HEK293 (cell line): ENCODE data around the gene HPCAL1.

Source experiments
- CTCF ChIP-seq: fragments of 450-650 bp; formaldehyde crosslinking; IDR thresholded peaks from 2 replicates; pipeline ENCODE4 v1.5.1; 2016; ENCODE audit warnings: missing biosample characterization, missing genetic modification characterization
- EGR2 ChIP-seq: fragments of 450-650 bp; formaldehyde crosslinking; IDR thresholded peaks from 2 replicates; pipeline ENCODE4 v1.5.1; 2016; ENCODE audit warnings: low read depth, missing biosample characterization, missing genetic modification characterization
- GLIS1 ChIP-seq: fragments of 450-650 bp; formaldehyde crosslinking; IDR thresholded peaks from 2 replicates; pipeline ENCODE4 v1.5.1; 2016; ENCODE audit warnings: missing biosample characterization, missing genetic modification characterization
- MYNN ChIP-seq: fragments of 450-650 bp; formaldehyde crosslinking; IDR thresholded peaks from 2 replicates; pipeline ENCODE4 v1.5.1; 2016; ENCODE audit warnings: missing biosample characterization, missing genetic modification characterization, borderline replicate concordance
- YY1 ChIP-seq: fragments of 450-650 bp; formaldehyde crosslinking; IDR thresholded peaks from 2 replicates; pipeline ENCODE4 v1.5.1; 2018; ENCODE audit warnings: missing biosample characterization, missing genetic modification characterization
- ZBTB17 ChIP-seq: fragments of 450-650 bp; formaldehyde crosslinking; IDR thresholded peaks from 2 replicates; pipeline ENCODE4 v1.5.1; 2016; ENCODE audit warnings: missing biosample characterization, missing genetic modification characterization
- ZNF223 ChIP-seq: fragments of 450-650 bp; formaldehyde crosslinking; IDR thresholded peaks from 2 replicates; pipeline ENCODE4 v1.5.1; 2016; ENCODE audit warnings: missing biosample characterization, missing genetic modification characterization
- ZNF274 ChIP-seq, 2 experiments: fragments of 200-500 bp in 1 of 2; fragments of 450-650 bp in 1 of 2; sonication (Bioruptor generic) in 1 of 2; formaldehyde crosslinking in 1 of 2; IDR thresholded peaks; 2 replicates each; pipeline versions ENCODE4 v1.5.1 to v1.6.1; 2014 to 2016; ENCODE audit warnings: borderline replicate concordance in 1 of 2, inconsistent platforms in 1 of 2, low read length in 1 of 2, missing biosample characterization in 1 of 2, missing genetic modification characterization in 1 of 2
- ZNF398 ChIP-seq: fragments of 450-650 bp; formaldehyde crosslinking; IDR thresholded peaks from 2 replicates; pipeline ENCODE4 v1.5.1; 2017; ENCODE audit warnings: missing biosample characterization, missing genetic modification characterization
- ZNF416 ChIP-seq: fragments of 450-650 bp; formaldehyde crosslinking; IDR thresholded peaks from 2 replicates; pipeline ENCODE4 v1.5.1; 2016; ENCODE audit warnings: missing biosample characterization, missing genetic modification characterization
- ZNF488 ChIP-seq: fragments of 450-650 bp; formaldehyde crosslinking; IDR thresholded peaks from 2 replicates; pipeline ENCODE4 v1.5.1; 2016; ENCODE audit warnings: missing biosample characterization, missing genetic modification characterization
- ZNF654 ChIP-seq: fragments of 450-650 bp; formaldehyde crosslinking; IDR thresholded peaks from 2 replicates; pipeline ENCODE4 v1.5.1; 2016; ENCODE audit warnings: low read depth, missing biosample characterization, missing genetic modification characterization
- TF ChIP-seq, protein P1 (sequence below): fragments of 450-650 bp; formaldehyde crosslinking; IDR thresholded peaks from 2 replicates; pipeline ENCODE4 v1.5.1; 2017; ENCODE audit warnings: missing biosample characterization, missing genetic modification characterization
- TF ChIP-seq, protein P2 (sequence below): fragments of 450-650 bp; formaldehyde crosslinking; IDR thresholded peaks from 2 replicates; pipeline ENCODE4 v1.5.1; 2016; ENCODE audit warnings: missing biosample characterization, missing genetic modification characterization

GRCh38 chr2:10318345-10318744, 15.6 kb downstream of the HPCAL1 start:
- TF ChIP-seq ZNF416 (no peak), ZNF654 (tag by site-specific recombination) (no peak), GLIS1 (tag by site-specific recombination) (no peak), CTCF (tag by site-specific recombination) (no peak), MYNN (tag by site-specific recombination) (no peak), ZNF488 (tag by site-specific recombination) (no peak), EGR2 (tag by site-specific recombination) (no peak), YY1 (no peak), ZNF223 (tag by site-specific recombination) (no peak), ZBTB17 (tag by site-specific recombination) (no peak), ZNF398 (no peak), ZNF274 (IDR thresholded peaks at IDR 0.05; ENCODE audit: low read length) (no peak), ZNF274 (tag by site-specific recombination; IDR thresholded peaks at IDR 0.05; ENCODE audit: borderline replicate concordance) (no peak)
- TF ChIP-seq, protein P1, sequence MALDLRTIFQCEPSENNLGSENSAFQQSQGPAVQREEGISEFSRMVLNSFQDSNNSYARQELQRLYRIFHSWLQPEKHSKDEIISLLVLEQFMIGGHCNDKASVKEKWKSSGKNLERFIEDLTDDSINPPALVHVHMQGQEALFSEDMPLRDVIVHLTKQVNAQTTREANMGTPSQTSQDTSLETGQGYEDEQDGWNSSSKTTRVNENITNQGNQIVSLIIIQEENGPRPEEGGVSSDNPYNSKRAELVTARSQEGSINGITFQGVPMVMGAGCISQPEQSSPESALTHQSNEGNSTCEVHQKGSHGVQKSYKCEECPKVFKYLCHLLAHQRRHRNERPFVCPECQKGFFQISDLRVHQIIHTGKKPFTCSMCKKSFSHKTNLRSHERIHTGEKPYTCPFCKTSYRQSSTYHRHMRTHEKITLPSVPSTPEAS (tag by site-specific recombination): no peak
- TF ChIP-seq, protein P2, sequence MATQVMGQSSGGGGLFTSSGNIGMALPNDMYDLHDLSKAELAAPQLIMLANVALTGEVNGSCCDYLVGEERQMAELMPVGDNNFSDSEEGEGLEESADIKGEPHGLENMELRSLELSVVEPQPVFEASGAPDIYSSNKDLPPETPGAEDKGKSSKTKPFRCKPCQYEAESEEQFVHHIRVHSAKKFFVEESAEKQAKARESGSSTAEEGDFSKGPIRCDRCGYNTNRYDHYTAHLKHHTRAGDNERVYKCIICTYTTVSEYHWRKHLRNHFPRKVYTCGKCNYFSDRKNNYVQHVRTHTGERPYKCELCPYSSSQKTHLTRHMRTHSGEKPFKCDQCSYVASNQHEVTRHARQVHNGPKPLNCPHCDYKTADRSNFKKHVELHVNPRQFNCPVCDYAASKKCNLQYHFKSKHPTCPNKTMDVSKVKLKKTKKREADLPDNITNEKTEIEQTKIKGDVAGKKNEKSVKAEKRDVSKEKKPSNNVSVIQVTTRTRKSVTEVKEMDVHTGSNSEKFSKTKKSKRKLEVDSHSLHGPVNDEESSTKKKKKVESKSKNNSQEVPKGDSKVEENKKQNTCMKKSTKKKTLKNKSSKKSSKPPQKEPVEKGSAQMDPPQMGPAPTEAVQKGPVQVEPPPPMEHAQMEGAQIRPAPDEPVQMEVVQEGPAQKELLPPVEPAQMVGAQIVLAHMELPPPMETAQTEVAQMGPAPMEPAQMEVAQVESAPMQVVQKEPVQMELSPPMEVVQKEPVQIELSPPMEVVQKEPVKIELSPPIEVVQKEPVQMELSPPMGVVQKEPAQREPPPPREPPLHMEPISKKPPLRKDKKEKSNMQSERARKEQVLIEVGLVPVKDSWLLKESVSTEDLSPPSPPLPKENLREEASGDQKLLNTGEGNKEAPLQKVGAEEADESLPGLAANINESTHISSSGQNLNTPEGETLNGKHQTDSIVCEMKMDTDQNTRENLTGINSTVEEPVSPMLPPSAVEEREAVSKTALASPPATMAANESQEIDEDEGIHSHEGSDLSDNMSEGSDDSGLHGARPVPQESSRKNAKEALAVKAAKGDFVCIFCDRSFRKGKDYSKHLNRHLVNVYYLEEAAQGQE (tag by site-specific recombination): no peak
